ENCODE measurements around the gene SORBS1.

SORBS1 gene

DNA sequence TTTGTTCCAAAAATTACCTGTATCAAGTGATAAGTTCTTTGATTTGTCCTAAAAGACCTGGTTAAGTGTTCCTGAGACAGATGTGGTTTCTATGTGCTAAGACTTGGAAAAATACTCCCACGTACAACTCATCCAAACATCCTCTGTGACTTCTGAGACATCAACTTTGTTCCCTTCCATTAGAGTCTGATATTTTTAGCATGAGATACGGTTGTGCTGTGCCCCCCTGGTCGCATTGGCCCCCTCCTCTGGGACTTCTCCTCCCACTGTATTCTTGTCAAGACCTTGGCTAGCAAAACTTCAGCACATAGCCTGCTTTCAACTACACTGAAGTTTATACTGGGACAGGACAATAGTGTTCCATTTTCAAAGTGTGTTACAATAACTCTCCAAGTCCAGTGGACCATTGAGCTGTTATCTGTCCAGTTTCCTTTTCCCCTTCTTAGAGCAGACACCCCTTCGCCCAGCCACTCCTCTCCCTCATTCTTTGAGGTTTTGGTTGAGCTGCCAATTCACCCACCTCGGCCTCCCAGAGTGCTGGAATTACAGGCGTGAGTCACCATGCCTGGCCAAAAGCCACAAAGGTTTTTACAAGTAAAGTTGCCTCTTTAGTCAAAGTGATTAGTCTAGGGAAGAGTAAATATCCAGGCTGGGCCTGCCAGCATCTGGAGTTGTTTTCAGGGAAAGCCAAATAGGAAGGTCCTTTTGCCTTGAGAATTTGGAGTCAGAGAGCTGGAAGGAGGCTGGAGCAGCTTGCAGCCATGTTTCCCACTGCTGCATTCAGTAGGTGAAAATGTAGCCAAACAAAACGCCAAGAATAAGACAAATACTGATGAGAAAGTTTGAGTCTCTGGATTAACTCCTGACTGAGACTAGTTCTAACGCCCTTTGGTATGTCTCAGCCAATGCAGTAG lies 252.5 kb downstream of the SORBS1 start:
- TF ChIP-seq, protein P1, sequence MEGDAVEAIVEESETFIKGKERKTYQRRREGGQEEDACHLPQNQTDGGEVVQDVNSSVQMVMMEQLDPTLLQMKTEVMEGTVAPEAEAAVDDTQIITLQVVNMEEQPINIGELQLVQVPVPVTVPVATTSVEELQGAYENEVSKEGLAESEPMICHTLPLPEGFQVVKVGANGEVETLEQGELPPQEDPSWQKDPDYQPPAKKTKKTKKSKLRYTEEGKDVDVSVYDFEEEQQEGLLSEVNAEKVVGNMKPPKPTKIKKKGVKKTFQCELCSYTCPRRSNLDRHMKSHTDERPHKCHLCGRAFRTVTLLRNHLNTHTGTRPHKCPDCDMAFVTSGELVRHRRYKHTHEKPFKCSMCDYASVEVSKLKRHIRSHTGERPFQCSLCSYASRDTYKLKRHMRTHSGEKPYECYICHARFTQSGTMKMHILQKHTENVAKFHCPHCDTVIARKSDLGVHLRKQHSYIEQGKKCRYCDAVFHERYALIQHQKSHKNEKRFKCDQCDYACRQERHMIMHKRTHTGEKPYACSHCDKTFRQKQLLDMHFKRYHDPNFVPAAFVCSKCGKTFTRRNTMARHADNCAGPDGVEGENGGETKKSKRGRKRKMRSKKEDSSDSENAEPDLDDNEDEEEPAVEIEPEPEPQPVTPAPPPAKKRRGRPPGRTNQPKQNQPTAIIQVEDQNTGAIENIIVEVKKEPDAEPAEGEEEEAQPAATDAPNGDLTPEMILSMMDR (IDR thresholded peaks at IDR 0.05; ENCODE audit: low read depth, low read length), result no peak
- H3K4me3 ChIP-seq (ENCODE audit: low read depth, low read length), result peak overlapping the region; percentile 27

DNA sequence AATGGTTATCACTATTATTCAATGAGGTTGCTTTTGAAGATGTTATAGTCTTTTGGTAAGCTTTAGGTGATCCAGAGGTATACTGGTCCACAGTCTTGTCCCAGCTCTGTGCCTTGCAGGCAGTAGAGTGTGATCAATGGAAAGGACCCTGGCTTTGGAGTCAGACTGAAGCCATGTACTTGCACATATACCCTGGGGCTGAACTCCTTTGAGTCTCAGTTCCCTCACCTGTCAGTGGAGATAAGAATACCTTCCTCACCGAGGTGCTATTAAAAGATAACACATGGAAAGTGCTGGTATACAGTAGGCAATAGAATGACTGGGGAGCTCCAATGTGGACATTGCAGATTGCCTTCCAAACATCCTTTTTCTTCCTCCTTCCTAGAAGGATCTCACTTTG lies 254.3 kb downstream of the SORBS1 start:
- H3K4me3 ChIP-seq (ENCODE audit: low read depth, low read length), result no peak overlapping the region
- TF ChIP-seq, protein P1 (IDR thresholded peaks at IDR 0.05; ENCODE audit: low read depth, low read length), result no peak

DNA sequence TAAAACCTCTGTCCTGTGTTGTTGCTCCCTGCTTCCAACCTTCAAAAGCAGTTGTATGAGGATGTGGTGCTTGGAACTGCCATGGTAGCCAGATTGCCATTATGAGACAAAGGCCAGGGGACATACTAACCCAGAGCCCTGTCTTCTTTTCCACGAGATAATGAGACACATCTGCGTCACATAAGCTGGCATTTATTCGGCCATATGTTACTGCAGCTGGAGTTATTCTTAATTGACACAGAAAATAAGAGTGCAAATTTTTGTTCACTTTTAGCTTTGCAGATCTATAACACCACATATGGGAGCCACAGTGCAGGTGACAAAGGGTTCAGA lies 254.9 kb downstream of the SORBS1 start:
- no peak overlapping the region for H3K4me3 ChIP-seq (ENCODE audit: low read depth, low read length)

DNA sequence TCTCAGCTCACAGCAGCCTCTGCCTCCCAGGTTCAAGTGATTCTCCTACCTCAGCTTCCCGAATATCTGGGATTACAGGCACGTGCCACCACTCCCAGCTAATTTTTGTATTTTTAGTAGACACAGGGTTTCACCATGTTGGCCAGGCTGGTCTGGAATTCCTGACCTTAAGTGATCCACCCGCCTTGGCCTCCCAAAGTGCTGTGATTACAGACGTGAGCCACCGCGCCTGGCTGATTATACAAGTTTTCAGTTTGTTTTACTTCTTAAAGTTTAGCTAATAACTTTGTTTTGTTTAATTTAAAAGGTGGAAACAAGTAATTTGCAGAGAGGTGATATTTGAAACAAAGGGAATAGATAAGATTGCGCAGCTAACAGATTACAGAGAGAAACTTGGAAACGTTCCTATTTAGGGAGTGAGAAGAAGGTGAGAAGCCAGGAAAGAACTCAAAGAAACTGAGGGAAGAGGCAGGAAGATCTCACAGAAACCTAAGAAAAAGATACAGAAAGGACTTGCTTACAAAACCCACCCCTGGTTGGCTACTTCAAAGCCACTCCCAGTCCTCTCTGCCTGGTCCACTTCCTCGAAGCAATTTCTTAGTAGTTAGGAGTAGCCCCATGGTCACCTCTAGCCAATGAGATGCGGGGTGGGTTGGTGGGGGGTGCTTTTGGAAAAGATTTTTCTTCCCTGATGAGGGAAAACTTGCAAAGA lies 255.4 kb downstream of the SORBS1 start:
- TF ChIP-seq, protein P1 (IDR thresholded peaks at IDR 0.05; ENCODE audit: low read depth, low read length), result no peak
- H3K4me3 ChIP-seq (ENCODE audit: low read depth, low read length), result no peak overlapping the region

More for the DNA sequence above, 254.9 kb downstream of the SORBS1 start:
- TF ChIP-seq, protein P1 (IDR thresholded peaks at IDR 0.05; ENCODE audit: low read depth, low read length), result no peak

DNA sequence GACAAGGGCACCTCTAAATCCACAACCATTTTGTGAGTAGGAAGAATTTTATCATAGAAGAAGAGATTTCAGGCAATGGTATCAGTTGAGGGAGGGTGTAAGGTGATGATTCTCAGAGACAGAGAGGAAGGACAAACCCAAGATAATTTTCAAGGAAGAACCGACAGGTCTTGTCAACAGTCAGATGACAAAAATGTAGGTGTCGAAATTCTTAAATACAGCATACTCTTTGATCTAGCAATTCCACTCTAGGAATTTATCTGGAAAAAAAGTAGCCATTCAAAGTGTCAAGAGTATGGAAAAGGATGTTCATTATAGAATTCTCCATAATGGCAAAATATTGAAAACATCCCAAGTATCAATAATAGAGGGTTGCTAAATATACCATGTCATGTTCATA lies 256.2 kb downstream of the SORBS1 start:
- no peak overlapping the region for H3K4me3 ChIP-seq (ENCODE audit: low read depth, low read length)
- TF ChIP-seq, protein P1 (IDR thresholded peaks at IDR 0.05; ENCODE audit: low read depth, low read length), result no peak

DNA sequence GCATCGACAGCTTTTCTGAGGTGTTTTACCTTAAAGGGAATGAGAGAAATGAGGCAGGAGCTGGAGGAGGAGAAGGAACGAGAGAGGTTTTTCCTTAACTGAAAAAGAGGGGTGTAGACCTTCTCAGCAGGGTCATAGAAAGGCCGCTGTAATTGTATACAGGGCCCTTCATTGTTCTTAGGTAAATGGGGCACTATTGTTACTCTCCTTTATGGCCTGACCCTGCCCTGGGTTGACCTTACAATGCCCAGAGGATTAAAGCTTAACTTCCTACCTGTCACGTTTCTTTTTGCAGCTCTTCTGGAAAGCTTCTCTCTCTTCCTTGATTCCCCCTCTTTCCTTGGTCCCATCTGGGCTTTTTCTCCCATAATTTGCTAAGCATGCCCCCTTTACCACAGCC lies 256.7 kb downstream of the SORBS1 start:
- TF ChIP-seq, protein P1 (IDR thresholded peaks at IDR 0.05; ENCODE audit: low read depth, low read length), result no peak

DNA sequence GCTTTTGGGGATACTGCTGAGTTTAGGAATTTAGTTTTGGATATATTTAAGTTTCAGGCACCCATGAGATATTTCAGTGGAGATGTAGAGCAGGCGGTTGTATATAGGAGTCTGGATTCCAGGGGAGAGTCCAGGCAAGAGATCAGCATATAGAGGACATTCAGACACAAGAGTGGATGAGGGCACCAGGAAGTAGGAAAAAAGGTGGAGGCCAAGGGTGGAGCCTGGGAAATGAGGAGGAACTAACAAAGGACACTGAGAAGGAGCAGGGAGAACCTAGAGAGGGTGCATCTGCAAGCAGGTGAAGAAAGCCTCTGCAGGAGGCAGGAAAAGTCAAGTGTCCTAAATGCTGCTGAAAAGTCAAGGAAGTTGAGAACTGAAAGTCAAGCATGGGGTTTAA lies 257.2 kb downstream of the SORBS1 start:
- no peak overlapping the region for H3K4me3 ChIP-seq (ENCODE audit: low read depth, low read length)
- TF ChIP-seq, protein P1 (IDR thresholded peaks at IDR 0.05; ENCODE audit: low read depth, low read length), result no peak

More for the DNA sequence above, 256.7 kb downstream of the SORBS1 start:
- no peak overlapping the region for H3K4me3 ChIP-seq (ENCODE audit: low read depth, low read length)
